ENCODE measurements around the gene REV3L. TPM values are rescaled to one million over a fixed set of nuclear protein-coding genes. Genes with fewer than 3 reads are reported as not detected.

REV3L gene
- total and polyA plus RNA-seq, 4 donors = 3.8 to 17.7 (median 11.2) TPM

DNA sequence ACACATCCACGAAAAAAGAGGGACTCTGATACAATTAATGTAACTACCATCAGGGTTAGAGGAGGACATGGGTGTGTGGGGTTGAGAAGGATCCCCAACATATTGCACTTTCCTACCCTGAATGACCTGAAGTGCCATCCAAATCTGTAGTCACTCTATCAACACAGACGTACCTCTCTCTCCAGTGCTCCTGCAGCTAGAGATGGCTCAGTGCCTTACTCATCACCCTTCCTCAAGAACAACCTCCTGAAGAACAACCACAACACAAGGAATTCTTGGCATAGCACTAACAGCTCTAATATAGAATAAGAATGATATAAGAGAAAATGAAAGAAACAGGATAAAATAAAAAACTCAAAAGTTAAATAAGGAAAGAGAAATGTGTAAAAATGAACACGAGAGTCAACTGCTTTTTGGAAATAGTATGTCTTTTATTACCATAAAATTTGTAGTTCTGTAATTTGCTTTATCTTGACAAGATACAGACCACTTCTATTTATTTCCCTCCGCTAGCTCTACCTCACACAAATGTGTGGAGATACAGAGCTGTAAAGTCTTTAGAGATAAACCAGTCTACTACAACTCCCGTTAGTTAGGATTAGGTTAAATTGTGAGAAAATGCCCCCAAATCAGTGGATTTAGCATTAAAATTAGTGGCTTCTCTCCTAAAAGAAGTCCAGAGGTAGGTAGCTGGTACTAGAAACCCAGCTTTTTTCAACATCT, 63.9 kb downstream of the REV3L start:
- 89% methylated on average over 5 of the region's 5 CpGs for WGBS
- H3K9me3 ChIP-seq (ENCODE audit: control insufficient read depth in 4 of 4, low read length in 3 of 4) = no peaks in the 10 kb centered on the region
- no peak overlapping the region for H3K4me3 ChIP-seq (ENCODE audit: low read depth in 1 of 3, low read length in 3 of 3)
- no peak for DNase-seq (ENCODE audit: low spot score)
- H3K36me3 ChIP-seq (ENCODE audit: control insufficient read depth in 4 of 4, insufficient read depth in 3 of 4, low read depth in 1 of 4, low read length in 3 of 4) = peaks cover 0 to 6% (median 0%) of the 10 kb centered on the region in 4 donors
- H3K27me3 ChIP-seq (ENCODE audit: control insufficient read depth in 4 of 4, insufficient read depth in 4 of 4, low read length in 3 of 4) = no peaks in the 10 kb centered on the region
- no peak overlapping the region for H3K27ac ChIP-seq (ENCODE audit: low read depth in 1 of 2, low read length in 2 of 2)
- no peak for TF ChIP-seq JUND (IDR thresholded peaks at IDR 0.05)
- TF ChIP-seq FOXA1 (IDR thresholded peaks at IDR 0.05) = no peak
- TF ChIP-seq, protein P1, sequence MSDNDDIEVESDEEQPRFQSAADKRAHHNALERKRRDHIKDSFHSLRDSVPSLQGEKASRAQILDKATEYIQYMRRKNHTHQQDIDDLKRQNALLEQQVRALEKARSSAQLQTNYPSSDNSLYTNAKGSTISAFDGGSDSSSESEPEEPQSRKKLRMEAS (IDR thresholded peaks at IDR 0.05) = no peak
- no peak for TF ChIP-seq EGR1 (IDR thresholded peaks at IDR 0.05; ENCODE audit: low read depth in 2 of 2)
- H3K9ac ChIP-seq (ENCODE audit: low read depth in 1 of 2, low read length in 2 of 2) = no peak overlapping the region
- peaks cover 4 to 9% (median 7%) of the 10 kb centered on the region in 4 donors for H3K4me1 ChIP-seq (ENCODE audit: control insufficient read depth in 4 of 4, insufficient read depth in 4 of 4, low read length in 3 of 4)

DNA sequence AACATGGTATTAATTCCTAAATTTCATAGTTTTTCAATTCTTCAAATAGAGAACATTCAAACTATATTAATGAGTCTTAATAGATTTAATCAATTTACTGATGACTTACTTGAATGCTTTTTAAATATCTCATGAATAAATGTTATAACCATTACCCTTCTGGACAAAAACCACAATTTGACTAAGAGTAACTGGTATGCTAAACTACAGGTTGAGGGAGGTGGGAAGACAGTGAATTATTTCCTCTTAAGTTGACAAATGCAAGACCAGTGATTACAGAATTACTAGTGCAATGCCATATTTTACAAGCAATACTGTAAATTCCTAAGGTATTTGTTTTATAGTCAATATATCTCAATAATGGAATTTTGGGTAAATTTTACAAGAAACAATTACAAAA, 65.1 kb downstream of the REV3L start:
- Histone ChIP-seq H3K27me3 (ENCODE audit: control insufficient read depth in 4 of 4, insufficient read depth in 4 of 4, low read length in 3 of 4) (no peaks in the 10 kb centered on the region), H3K4me1 (ENCODE audit: control insufficient read depth in 4 of 4, insufficient read depth in 4 of 4, low read length in 3 of 4) (peaks cover 4 to 9% (median 7%) of the 10 kb centered on the region in 4 donors), H3K9me3 (ENCODE audit: control insufficient read depth in 4 of 4, low read length in 3 of 4) (no peaks in the 10 kb centered on the region), H3K27ac (ENCODE audit: low read depth in 1 of 2, low read length in 2 of 2) (no peak overlapping the region), H3K4me3 (ENCODE audit: low read depth in 1 of 3, low read length in 3 of 3) (no peak overlapping the region), H3K36me3 (ENCODE audit: control insufficient read depth in 4 of 4, insufficient read depth in 3 of 4, low read depth in 1 of 4, low read length in 3 of 4) (peaks cover 0 to 6% (median 0%) of the 10 kb centered on the region in 4 donors), H3K9ac (ENCODE audit: low read depth in 1 of 2, low read length in 2 of 2) (no peak overlapping the region)
- DNase-seq (ENCODE audit: low spot score) = no peak
- TF ChIP-seq YY1 (IDR thresholded peaks at IDR 0.05) (no peak), GABPA (IDR thresholded peaks at IDR 0.05 in 1 of 2, conservative IDR thresholded peaks at IDR 0.05 in 1 of 2) (no peak), FOXA2 (IDR thresholded peaks at IDR 0.05) (no peak), TAF1 (conservative IDR thresholded peaks at IDR 0.05) (no peak), HNF4G (IDR thresholded peaks at IDR 0.05) (no peak), FOXA1 (IDR thresholded peaks at IDR 0.05) (no peak), JUND (IDR thresholded peaks at IDR 0.05) (no peak), EGR1 (IDR thresholded peaks at IDR 0.05; ENCODE audit: low read depth in 2 of 2) (no peak), HNF4A (conservative IDR thresholded peaks at IDR 0.05) (no peak)
- TF ChIP-seq, protein P2, sequence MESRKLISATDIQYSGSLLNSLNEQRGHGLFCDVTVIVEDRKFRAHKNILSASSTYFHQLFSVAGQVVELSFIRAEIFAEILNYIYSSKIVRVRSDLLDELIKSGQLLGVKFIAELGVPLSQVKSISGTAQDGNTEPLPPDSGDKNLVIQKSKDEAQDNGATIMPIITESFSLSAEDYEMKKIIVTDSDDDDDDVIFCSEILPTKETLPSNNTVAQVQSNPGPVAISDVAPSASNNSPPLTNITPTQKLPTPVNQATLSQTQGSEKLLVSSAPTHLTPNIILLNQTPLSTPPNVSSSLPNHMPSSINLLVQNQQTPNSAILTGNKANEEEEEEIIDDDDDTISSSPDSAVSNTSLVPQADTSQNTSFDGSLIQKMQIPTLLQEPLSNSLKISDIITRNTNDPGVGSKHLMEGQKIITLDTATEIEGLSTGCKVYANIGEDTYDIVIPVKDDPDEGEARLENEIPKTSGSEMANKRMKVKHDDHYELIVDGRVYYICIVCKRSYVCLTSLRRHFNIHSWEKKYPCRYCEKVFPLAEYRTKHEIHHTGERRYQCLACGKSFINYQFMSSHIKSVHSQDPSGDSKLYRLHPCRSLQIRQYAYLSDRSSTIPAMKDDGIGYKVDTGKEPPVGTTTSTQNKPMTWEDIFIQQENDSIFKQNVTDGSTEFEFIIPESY (IDR thresholded peaks at IDR 0.05) = no peak
- TF ChIP-seq, protein P3, sequence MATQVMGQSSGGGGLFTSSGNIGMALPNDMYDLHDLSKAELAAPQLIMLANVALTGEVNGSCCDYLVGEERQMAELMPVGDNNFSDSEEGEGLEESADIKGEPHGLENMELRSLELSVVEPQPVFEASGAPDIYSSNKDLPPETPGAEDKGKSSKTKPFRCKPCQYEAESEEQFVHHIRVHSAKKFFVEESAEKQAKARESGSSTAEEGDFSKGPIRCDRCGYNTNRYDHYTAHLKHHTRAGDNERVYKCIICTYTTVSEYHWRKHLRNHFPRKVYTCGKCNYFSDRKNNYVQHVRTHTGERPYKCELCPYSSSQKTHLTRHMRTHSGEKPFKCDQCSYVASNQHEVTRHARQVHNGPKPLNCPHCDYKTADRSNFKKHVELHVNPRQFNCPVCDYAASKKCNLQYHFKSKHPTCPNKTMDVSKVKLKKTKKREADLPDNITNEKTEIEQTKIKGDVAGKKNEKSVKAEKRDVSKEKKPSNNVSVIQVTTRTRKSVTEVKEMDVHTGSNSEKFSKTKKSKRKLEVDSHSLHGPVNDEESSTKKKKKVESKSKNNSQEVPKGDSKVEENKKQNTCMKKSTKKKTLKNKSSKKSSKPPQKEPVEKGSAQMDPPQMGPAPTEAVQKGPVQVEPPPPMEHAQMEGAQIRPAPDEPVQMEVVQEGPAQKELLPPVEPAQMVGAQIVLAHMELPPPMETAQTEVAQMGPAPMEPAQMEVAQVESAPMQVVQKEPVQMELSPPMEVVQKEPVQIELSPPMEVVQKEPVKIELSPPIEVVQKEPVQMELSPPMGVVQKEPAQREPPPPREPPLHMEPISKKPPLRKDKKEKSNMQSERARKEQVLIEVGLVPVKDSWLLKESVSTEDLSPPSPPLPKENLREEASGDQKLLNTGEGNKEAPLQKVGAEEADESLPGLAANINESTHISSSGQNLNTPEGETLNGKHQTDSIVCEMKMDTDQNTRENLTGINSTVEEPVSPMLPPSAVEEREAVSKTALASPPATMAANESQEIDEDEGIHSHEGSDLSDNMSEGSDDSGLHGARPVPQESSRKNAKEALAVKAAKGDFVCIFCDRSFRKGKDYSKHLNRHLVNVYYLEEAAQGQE (IDR thresholded peaks at IDR 0.05) = no peak
- TF ChIP-seq, protein P1 (IDR thresholded peaks at IDR 0.05) = no peak
